ENCODE data around the gene TEKT1.
"Not testable (repeated sequence)": the region's sequence is repeated elsewhere in the genome, so short reads cannot be mapped to it uniquely, and the experiment has no call there.

The TEKT1 gene

GRCh38 chr17:6831661-6832263, at the start of gene TEKT1:
TEKT1 (minus strand) TSS chr17:6831729; CDS start chr17:6830376, 1,353 bp downstream.
- peak; percentile 40 for DNase-seq (ENCODE audit: low read depth)

- DNase-seq (ENCODE audit: low read depth): not testable (repeated sequence)
Measured at GRCh38 chr17:6879221-6879975, 47.9 kb upstream of the TEKT1 start.

- DNase-seq (ENCODE audit: low read depth): not testable (repeated sequence)
Measured at GRCh38 chr17:6875276-6875675, 43.7 kb upstream of the TEKT1 start.

- DNase-seq (ENCODE audit: low read depth): no peak
Measured at GRCh38 chr17:6872936-6873335, 41.4 kb upstream of the TEKT1 start.

GRCh38 chr17:6870841-6871240, 39.3 kb upstream of the TEKT1 start:
- DNase-seq (ENCODE audit: low read depth): no peak

- DNase-seq (ENCODE audit: low read depth): no peak
Measured at GRCh38 chr17:6868582-6868981, 37.1 kb upstream of the TEKT1 start.

GRCh38 chr17:6867849-6868248, 36.3 kb upstream of the TEKT1 start:
- DNase-seq (ENCODE audit: low read depth): no peak

- no peak for DNase-seq (ENCODE audit: low read depth)
Measured at GRCh38 chr17:6862825-6863224, 31.3 kb upstream of the TEKT1 start.

- DNase-seq (ENCODE audit: low read depth): no peak
Measured at GRCh38 chr17:6862122-6862521, 30.6 kb upstream of the TEKT1 start.

GRCh38 chr17:6857904-6858303, 26.4 kb upstream of the TEKT1 start:
- DNase-seq (ENCODE audit: low read depth): no peak

- no peak for DNase-seq (ENCODE audit: low read depth)
Measured at GRCh38 chr17:6857336-6857735, 25.8 kb upstream of the TEKT1 start.

- DNase-seq (ENCODE audit: low read depth): no peak
Measured at GRCh38 chr17:6856051-6856450, 24.5 kb upstream of the TEKT1 start.

GRCh38 chr17:6853764-6854442, 22.4 kb upstream of the TEKT1 start:
- DNase-seq (ENCODE audit: low read depth): no peak

GRCh38 chr17:6848545-6849179, 17.1 kb upstream of the TEKT1 start:
- not testable (repeated sequence) for DNase-seq (ENCODE audit: low read depth)

GRCh38 chr17:6846138-6846537, 14.6 kb upstream of the TEKT1 start:
- DNase-seq (ENCODE audit: low read depth): not testable (repeated sequence)

- DNase-seq (ENCODE audit: low read depth): not testable (repeated sequence)
Measured at GRCh38 chr17:6844406-6844805, 12.9 kb upstream of the TEKT1 start.

- DNase-seq (ENCODE audit: low read depth): no peak
Measured at GRCh38 chr17:6843241-6843880, 11.8 kb upstream of the TEKT1 start.

- not testable (repeated sequence) for DNase-seq (ENCODE audit: low read depth)
Measured at GRCh38 chr17:6841769-6842168, 10.2 kb upstream of the TEKT1 start.

- DNase-seq (ENCODE audit: low read depth): no peak
Measured at GRCh38 chr17:6830383-6830986, 1.0 kb downstream of the TEKT1 start.

GRCh38 chr17:6823011-6823442, 8.5 kb downstream of the TEKT1 start:
- no peak for DNase-seq (ENCODE audit: low read depth)

GRCh38 chr17:6818938-6819337, 12.6 kb downstream of the TEKT1 start:
- no peak for DNase-seq (ENCODE audit: low read depth)

GRCh38 chr17:6816368-6816767, 15.2 kb downstream of the TEKT1 start:
- DNase-seq (ENCODE audit: low read depth): not testable (repeated sequence)

Measured in activated T-helper 9 cell treated with anti-CD3 and anti-CD28 coated beads, Interleukin-2, amount 50 U/mL, for 16 hours (primary cell).